ENCODE data around the gene ST8SIA4. TPM values are rescaled to one million over a fixed set of nuclear protein-coding genes. Genes with fewer than 3 reads are reported as not detected.

Gene ST8SIA4
- total RNA-seq, 1 donor from 2014 or later, result 5.9 TPM

DNA sequence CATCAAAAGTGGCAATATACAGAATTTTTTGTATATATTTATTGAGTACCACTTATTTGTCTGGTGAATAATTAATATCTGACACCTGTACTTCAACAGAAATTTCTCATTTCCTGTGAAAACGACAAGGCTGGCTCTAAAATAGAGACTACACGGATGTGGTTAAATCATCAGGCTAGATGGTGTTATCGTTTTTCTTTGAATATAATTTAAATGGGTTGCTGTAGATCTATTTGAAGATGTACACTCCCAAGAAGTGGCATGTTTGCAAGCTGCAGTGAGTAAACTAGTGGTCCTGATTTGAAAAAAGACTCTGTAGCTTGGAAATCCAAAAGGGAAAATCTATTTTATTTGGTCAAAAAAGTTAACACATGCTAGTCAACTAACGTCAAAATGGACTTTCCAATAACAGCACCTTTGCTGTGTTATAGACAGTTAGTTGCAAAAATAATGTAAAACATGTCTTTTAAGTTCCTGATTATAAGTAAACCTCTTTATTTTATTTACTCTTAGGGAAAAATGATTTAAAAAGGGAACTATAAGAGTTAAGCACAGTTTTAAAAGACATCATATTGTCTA, 13.8 kb downstream of the ST8SIA4 start:
- DNase-seq (ENCODE audit: low read depth, low spot score), result no peak
- Mint-ChIP-seq H3K27me3 (ENCODE audit: low read depth) (no peaks in the 10 kb centered on the region), H3K36me3 (ENCODE audit: low read depth) (peaks cover 3% of the 10 kb centered on the region), H3K9me3 (no peaks in the 10 kb centered on the region), H3K27ac (ENCODE audit: unreplicated experiment) (no peak overlapping the region), H3K4me3 (no peak overlapping the region), H3K4me1 (no peaks in the 10 kb centered on the region)
- TF ChIP-seq, protein P1, sequence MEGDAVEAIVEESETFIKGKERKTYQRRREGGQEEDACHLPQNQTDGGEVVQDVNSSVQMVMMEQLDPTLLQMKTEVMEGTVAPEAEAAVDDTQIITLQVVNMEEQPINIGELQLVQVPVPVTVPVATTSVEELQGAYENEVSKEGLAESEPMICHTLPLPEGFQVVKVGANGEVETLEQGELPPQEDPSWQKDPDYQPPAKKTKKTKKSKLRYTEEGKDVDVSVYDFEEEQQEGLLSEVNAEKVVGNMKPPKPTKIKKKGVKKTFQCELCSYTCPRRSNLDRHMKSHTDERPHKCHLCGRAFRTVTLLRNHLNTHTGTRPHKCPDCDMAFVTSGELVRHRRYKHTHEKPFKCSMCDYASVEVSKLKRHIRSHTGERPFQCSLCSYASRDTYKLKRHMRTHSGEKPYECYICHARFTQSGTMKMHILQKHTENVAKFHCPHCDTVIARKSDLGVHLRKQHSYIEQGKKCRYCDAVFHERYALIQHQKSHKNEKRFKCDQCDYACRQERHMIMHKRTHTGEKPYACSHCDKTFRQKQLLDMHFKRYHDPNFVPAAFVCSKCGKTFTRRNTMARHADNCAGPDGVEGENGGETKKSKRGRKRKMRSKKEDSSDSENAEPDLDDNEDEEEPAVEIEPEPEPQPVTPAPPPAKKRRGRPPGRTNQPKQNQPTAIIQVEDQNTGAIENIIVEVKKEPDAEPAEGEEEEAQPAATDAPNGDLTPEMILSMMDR (conservative IDR thresholded peaks at IDR 0.05), result no peak

DNA sequence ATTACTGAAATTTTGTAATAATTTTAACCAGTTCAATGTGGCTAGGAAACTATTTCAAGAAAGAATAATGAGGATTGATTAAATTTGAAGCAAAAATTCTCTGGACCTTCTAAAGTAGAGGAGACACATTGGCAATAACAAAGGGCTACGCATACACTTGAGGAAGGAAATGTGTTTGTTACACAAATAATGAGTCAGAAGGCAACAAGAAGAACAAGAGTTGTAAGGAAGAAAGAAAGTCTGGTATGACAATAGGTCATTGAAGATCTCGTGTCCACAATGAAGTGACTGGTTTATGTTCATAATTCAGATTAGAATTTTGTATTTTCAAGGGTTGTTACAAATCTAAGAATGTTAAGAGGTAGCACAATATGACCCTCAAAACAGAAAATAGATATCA, 25.8 kb downstream of the ST8SIA4 start:
- Mint-ChIP-seq H3K27me3 (ENCODE audit: low read depth) (no peaks in the 10 kb centered on the region), H3K4me3 (no peak overlapping the region), H3K4me1 (no peaks in the 10 kb centered on the region), H3K36me3 (ENCODE audit: low read depth) (peaks cover 6% of the 10 kb centered on the region), H3K27ac (ENCODE audit: unreplicated experiment) (no peak overlapping the region), H3K9me3 (peaks cover 6% of the 10 kb centered on the region)
- TF ChIP-seq, protein P1 (conservative IDR thresholded peaks at IDR 0.05), result no peak
- no peak for DNase-seq (ENCODE audit: low read depth, low spot score)

DNA sequence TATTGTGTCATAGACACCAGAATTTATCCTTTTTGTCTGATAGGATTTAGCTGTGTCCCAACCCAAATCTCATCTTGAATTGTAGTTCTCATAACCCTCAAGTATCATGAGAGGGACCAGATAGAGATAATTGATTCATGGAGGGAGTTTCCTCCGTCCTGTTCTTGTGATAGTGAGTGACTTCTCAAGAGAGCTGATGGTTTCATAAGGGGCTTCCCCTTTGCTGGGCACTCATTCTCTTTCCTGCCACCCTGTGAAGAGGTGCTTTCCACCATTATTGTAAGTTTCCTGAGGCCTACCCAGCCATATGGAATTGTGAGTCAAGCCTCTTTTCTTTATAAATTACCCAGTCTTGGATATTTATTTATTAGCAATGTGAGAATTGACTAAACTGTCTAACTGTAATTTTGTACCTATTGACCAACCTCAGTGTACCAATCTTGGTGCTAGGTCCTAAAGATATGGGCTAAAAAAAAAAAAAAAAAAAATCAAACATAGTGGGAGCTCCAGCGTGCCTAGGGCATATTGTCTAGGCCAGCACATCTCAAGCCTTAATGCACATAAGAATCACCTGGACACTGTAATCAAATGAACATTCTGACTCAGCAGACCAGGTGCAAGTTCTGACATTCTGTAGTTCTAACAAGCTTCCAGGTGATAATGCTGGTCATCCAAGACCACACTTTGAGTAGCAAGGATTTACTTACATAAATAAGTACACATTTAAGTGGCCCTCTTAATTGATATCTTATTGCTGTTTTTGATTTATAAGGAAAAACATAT, 30.5 kb downstream of the ST8SIA4 start:
- no peak overlapping the region for H3K27ac Mint-ChIP-seq (ENCODE audit: unreplicated experiment)
- H3K4me1 Mint-ChIP-seq, result no peaks in the 10 kb centered on the region
- TF ChIP-seq, protein P1 (conservative IDR thresholded peaks at IDR 0.05), result no peak
- no peak overlapping the region for H3K4me3 Mint-ChIP-seq
- H3K36me3 Mint-ChIP-seq (ENCODE audit: low read depth), result peaks cover 7% of the 10 kb centered on the region
- peaks cover 9% of the 10 kb centered on the region for H3K9me3 Mint-ChIP-seq
- DNase-seq (ENCODE audit: low read depth, low spot score), result no peak
- H3K27me3 Mint-ChIP-seq (ENCODE audit: low read depth), result no peaks in the 10 kb centered on the region

DNA sequence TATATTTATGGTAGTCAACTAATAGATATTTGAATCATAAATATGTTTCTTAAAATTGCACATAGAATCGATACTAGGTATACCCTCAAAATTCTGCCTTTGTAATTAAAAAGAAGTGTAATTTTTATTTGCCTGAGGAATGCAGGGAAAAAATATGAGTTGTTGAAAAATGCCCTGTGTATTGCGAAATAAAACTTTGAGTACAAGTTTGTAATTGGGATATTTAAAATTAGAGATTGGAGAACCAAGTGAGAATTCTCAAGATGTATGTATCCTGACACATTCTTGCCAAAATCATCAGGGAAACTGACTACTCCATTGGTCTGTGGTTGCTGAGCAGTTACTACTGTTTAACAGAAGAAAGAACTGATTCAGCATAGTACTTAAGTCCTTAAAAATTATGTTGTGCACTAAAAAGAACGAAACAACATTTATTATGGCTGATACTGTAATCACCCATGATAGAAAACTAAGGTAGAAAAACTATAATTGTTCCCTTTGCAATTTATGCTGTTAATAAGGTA, 36.0 kb downstream of the ST8SIA4 start:
- TF ChIP-seq, protein P1 (conservative IDR thresholded peaks at IDR 0.05), result no peak
- H3K27ac Mint-ChIP-seq (ENCODE audit: unreplicated experiment), result no peak overlapping the region
- H3K4me1 Mint-ChIP-seq, result no peaks in the 10 kb centered on the region
- no peak for DNase-seq (ENCODE audit: low read depth, low spot score)
- no peak overlapping the region for H3K4me3 Mint-ChIP-seq
- peaks cover 3% of the 10 kb centered on the region for H3K9me3 Mint-ChIP-seq
- no peaks in the 10 kb centered on the region for H3K27me3 Mint-ChIP-seq (ENCODE audit: low read depth)
- H3K36me3 Mint-ChIP-seq (ENCODE audit: low read depth), result peaks cover 4% of the 10 kb centered on the region

DNA sequence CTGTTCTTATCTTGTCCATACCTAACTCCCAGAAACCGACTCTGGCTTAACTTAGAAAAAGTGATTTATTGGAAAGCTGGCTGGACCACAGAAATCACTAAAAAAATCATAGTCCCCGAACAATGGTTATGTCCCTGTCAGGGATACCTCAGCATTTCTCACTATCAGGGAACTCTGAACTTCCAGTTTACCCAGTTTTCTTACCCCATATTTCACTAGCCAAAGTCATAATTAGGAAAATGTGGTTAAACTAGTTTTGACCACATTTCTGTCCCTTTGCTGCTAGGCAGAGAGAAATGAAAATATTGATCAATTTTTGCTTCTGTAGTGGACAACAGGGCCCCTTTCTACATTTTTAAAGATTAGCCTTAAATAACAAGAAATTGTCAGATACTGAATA, 38.2 kb downstream of the ST8SIA4 start:
- Mint-ChIP-seq H3K27ac (ENCODE audit: unreplicated experiment) (no peak overlapping the region), H3K36me3 (ENCODE audit: low read depth) (peaks cover 1% of the 10 kb centered on the region), H3K4me3 (no peak overlapping the region), H3K9me3 (no peaks in the 10 kb centered on the region), H3K27me3 (ENCODE audit: low read depth) (no peaks in the 10 kb centered on the region), H3K4me1 (no peaks in the 10 kb centered on the region)
- DNase-seq (ENCODE audit: low read depth, low spot score), result no peak
- TF ChIP-seq, protein P1 (conservative IDR thresholded peaks at IDR 0.05), result no peak

Measured in neural crest cell (in vitro differentiated cells).